ENCODE results near the gene SMIM33. TPM values are rescaled to one million over a fixed set of nuclear protein-coding genes. Genes with fewer than 3 reads are reported as not detected.
"Not testable (repeated sequence)": the region's sequence is repeated elsewhere in the genome, so short reads cannot be mapped to it uniquely, and the experiment has no call there.

Gene SMIM33
- total and polyA plus RNA-seq, 10 of the 15 experiments (the other 5 are each of a cell fraction or from before 2014, with no cell fraction given) = 0.03 to 0.25 (median 0.07) TPM; not detected in 4

DNA sequence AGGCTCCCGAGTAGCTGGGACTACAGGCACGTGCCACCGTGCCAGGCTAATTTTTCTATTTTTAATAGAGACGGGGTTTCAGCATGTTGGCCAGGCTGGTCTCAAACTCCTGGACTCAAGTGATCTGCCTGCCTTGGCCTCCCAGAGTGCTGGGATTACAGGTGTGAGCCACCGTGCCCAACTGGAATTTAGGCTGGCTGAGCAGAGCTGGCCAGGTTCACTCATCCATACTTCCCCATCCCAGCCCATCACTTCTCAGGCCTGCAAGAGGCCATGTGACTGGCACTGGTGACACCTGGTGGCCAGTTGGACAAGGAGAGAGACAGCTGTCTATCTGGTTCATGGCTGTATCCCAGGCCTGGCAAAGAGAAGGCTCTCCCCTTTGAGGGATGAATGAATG is 42.6 kb downstream of the SMIM33 start:
- H4K20me1 ChIP-seq (ENCODE audit: control insufficient read depth, insufficient read depth); H3K36me3 ChIP-seq (ENCODE audit: control insufficient read depth in 2 of 2, insufficient read depth in 2 of 2, low read length in 1 of 2); H3K27me3 ChIP-seq (replicated peaks in 1 of 2; ENCODE audit: control insufficient read depth in 2 of 2, insufficient read depth in 2 of 2, low read length in 1 of 2); H3K4me2 ChIP-seq (ENCODE audit: control insufficient read depth, insufficient read depth); DNase-seq (ENCODE audit: low read depth, low spot score); H3K9me3 ChIP-seq (replicated peaks; ENCODE audit: control insufficient read depth, insufficient read depth, low read length); H3K27ac ChIP-seq (ENCODE audit: control insufficient read depth, insufficient read depth); in situ Hi-C loops (cut with MboI); BruUV-seq (replicated peaks); H3K79me2 ChIP-seq (ENCODE audit: control insufficient read depth, insufficient read depth, low read length); H3K9ac ChIP-seq (ENCODE audit: control insufficient read depth, insufficient read depth, low read length); H3K4me3 ChIP-seq: not testable (repeated sequence)
- intact Hi-C loops (cut with micrococcal nuclease; ENCODE audit: unreplicated experiment) = loop anchor here (1.0 to 2.0 kb wide), 2 partner anchors 57 to 91 kb away; no protein-coding TSS in a partner anchor
- Histone ChIP-seq H3K4me1 (ENCODE audit: control insufficient read depth, insufficient read depth, low read length) (peaks cover 15% of the 10 kb centered on the region), H2AFZ (ENCODE audit: control insufficient read depth, low read depth, low read length) (peak overlapping the region; percentile 55)
- WGBS (ENCODE audit: insufficient coverage, insufficient replicate concordance, low lambda C conversion rate, missing lambda C conversion rate) = 20% methylated on average over 5 of the region's 5 CpGs
- ChIA-PET CTCF (interaction anchor here (0.5 to 10.1 kb wide), 43 partner anchors 8 to 935 kb away, joined by 3 to 491 read pairs (median 5); partner anchors contain the start of genes DNAJC18, PAIP2, SMIM33 and STING1), SMC1A (ENCODE audit: uncharacterized antibody, unreplicated experiment) (interaction anchor here (0.6 to 11.2 kb wide), 35 partner anchors 9 to 262 kb away, joined by 3 to 235 read pairs (median 5); partner anchors contain the start of genes DNAJC18, MZB1 and STING1), POLR2A (interaction anchor here (0.6 to 3.0 kb wide), 10 partner anchors 11 to 118 kb away, joined by 3 to 12 read pairs (median 6); partner anchors contain the start of gene DNAJC18), RAD21 (ENCODE audit: unreplicated experiment) (interaction anchor here (0.6 to 9.6 kb wide), 25 partner anchors 11 to 262 kb away, joined by 3 to 241 read pairs (median 5); partner anchors contain the start of genes DNAJC18, MZB1, STING1 and UBE2D2)
- FAIRE-seq = peak; percentile 88
- ATAC-seq = peak; percentile 82
- TF ChIP-seq IRF4 (IDR thresholded peaks at IDR 0.05; ENCODE audit: low read depth, low read length) (0 out of 2 replicates have a peak, but pooled peaks have one; percentile 27), TCF12 (IDR thresholded peaks at IDR 0.05; ENCODE audit: low read depth, low read length) (0 out of 2 replicates have a peak, but pooled peaks have one; percentile 57), BHLHE40 (IDR thresholded peaks at IDR 0.05; ENCODE audit: borderline replicate concordance in 1 of 2, low read depth in 2 of 2, low read length in 1 of 2) (peak in 1 of 2 experiments; percentile 83; a peak in 2 of 4 replicates), HDGF (IDR thresholded peaks at IDR 0.05) (0 out of 2 replicates have a peak, but pooled peaks have one; percentile 38), IKZF1 (conservative IDR thresholded peaks at IDR 0.05) (peak; percentile 90), SMC3 (IDR thresholded peaks at IDR 0.05; ENCODE audit: borderline replicate concordance, low read length) (peak; percentile 99), EED (IDR thresholded peaks at IDR 0.05; ENCODE audit: low read depth) (peak; percentile 72), SMARCA5 (IDR thresholded peaks at IDR 0.05) (0 out of 2 replicates have a peak, but pooled peaks have one; percentile 63), ETV6 (conservative IDR thresholded peaks at IDR 0.05 in 1 of 2, IDR thresholded peaks at IDR 0.05 in 1 of 2; ENCODE audit: borderline replicate concordance in 1 of 2, low read depth in 1 of 2) (0 out of 4 replicates have a peak, but pooled peaks of 1 of the 2 experiments have one; percentile 27), MXI1 (IDR thresholded peaks at IDR 0.05; ENCODE audit: low read depth, low read length) (peak; percentile 65; the same call in 1 of the 2 replicates), POU2F2 (IDR thresholded peaks at IDR 0.05; ENCODE audit: borderline replicate concordance, low read depth, low read length) (0 out of 3 replicates have a peak, but pooled peaks have one; percentile 19), PAX5 (IDR thresholded peaks at IDR 0.05; ENCODE audit: borderline replicate concordance, low read depth, low read length) (peak; percentile 69; the same call in 1 of the 2 replicates)
- TF ChIP-seq, protein P1, sequence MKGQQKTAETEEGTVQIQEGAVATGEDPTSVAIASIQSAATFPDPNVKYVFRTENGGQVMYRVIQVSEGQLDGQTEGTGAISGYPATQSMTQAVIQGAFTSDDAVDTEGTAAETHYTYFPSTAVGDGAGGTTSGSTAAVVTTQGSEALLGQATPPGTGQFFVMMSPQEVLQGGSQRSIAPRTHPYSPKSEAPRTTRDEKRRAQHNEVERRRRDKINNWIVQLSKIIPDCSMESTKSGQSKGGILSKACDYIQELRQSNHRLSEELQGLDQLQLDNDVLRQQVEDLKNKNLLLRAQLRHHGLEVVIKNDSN (IDR thresholded peaks at IDR 0.05; ENCODE audit: borderline replicate concordance, extremely low read length, insufficient read depth, low read depth, low read length) = peak; percentile 81
- TF ChIP-seq, protein P2, sequence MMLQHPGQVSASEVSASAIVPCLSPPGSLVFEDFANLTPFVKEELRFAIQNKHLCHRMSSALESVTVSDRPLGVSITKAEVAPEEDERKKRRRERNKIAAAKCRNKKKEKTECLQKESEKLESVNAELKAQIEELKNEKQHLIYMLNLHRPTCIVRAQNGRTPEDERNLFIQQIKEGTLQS (IDR thresholded peaks at IDR 0.05; ENCODE audit: borderline replicate concordance, extremely low read depth, low read depth, low read length) = peak; percentile 59; the same call in 1 of the 2 replicates
- TF ChIP-seq, protein P3, sequence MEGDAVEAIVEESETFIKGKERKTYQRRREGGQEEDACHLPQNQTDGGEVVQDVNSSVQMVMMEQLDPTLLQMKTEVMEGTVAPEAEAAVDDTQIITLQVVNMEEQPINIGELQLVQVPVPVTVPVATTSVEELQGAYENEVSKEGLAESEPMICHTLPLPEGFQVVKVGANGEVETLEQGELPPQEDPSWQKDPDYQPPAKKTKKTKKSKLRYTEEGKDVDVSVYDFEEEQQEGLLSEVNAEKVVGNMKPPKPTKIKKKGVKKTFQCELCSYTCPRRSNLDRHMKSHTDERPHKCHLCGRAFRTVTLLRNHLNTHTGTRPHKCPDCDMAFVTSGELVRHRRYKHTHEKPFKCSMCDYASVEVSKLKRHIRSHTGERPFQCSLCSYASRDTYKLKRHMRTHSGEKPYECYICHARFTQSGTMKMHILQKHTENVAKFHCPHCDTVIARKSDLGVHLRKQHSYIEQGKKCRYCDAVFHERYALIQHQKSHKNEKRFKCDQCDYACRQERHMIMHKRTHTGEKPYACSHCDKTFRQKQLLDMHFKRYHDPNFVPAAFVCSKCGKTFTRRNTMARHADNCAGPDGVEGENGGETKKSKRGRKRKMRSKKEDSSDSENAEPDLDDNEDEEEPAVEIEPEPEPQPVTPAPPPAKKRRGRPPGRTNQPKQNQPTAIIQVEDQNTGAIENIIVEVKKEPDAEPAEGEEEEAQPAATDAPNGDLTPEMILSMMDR (IDR thresholded peaks at IDR 0.05 in 2 of 3, conservative IDR thresholded peaks at IDR 0.05 in 1 of 3; ENCODE audit: control insufficient read depth in 2 of 3, extremely low read depth in 1 of 3, insufficient read depth in 1 of 3, low read depth in 3 of 3, low read length in 3 of 3) = peak; percentile 75 to 93 (median 80); a peak in 5 of 6 replicates
- TF ChIP-seq, protein P4, sequence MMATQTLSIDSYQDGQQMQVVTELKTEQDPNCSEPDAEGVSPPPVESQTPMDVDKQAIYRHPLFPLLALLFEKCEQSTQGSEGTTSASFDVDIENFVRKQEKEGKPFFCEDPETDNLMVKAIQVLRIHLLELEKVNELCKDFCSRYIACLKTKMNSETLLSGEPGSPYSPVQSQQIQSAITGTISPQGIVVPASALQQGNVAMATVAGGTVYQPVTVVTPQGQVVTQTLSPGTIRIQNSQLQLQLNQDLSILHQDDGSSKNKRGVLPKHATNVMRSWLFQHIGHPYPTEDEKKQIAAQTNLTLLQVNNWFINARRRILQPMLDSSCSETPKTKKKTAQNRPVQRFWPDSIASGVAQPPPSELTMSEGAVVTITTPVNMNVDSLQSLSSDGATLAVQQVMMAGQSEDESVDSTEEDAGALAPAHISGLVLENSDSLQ (IDR thresholded peaks at IDR 0.05) = peak; percentile 65

Data from GM12878 (cell line).